Hepatocyte (in vitro differentiated cells): ENCODE measurements around the gene ZNF557.

ENCODE experiments used
- EZH2 ChIP-seq: fragments of 200-600 bp; sonication (generic); IDR thresholded peaks from 2 replicates; pipeline ENCODE4 v1.6.1; 2016; ENCODE audit warnings: antibody characterized with exemption, mild to moderate bottlenecking, borderline replicate concordance
- EZH2phosphoT487 ChIP-seq: fragments of 200-600 bp; sonication (generic); IDR thresholded peaks from one replicate; pipeline ENCODE4 v1.6.1; 2018; ENCODE audit warnings: antibody characterized with exemption, mild to moderate bottlenecking, low read depth, moderate library complexity; ENCODE audit not compliant: unreplicated experiment, severe bottlenecking
- TF ChIP-seq, protein P1 (sequence below): fragments of 200-600 bp; sonication (generic); IDR thresholded peaks from 2 replicates; pipeline ENCODE4 v1.5.1; 2016; ENCODE audit warnings: antibody characterized with exemption, mild to moderate bottlenecking; ENCODE audit not compliant: poor library complexity

DNA sequence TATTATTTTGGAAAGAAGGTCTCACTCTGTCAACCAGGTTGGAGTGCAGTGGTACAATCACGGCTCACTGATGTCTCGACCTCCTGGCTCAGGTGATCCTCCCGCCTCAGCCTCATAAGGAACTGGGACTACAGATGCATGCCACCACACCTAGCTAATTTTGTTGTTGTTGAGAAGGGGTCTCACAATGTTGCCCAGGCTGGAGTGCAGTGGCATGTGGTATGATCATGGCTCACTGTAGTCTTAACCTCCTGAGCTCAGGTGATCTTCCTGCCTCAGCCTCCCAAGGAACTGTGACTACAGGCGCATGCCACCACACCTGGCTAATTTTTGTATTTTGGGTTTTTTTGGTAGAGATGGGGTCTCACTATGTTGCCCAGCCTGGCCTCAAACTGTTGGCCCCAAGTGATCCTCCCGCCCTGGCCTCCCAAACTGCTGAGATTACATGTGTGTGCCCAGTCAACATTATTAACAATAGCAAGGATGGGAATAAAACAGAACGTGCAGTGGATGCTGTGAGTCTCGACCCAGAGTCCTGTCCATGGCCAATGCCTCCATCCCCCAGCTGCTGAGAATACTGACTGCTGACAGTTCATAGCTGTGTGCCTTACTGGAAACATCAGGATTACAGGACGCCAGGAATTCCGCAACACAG is 5.6 kb upstream of the ZNF557 start:
- TF ChIP-seq EZH2 = no peak
- TF ChIP-seq, protein P1, sequence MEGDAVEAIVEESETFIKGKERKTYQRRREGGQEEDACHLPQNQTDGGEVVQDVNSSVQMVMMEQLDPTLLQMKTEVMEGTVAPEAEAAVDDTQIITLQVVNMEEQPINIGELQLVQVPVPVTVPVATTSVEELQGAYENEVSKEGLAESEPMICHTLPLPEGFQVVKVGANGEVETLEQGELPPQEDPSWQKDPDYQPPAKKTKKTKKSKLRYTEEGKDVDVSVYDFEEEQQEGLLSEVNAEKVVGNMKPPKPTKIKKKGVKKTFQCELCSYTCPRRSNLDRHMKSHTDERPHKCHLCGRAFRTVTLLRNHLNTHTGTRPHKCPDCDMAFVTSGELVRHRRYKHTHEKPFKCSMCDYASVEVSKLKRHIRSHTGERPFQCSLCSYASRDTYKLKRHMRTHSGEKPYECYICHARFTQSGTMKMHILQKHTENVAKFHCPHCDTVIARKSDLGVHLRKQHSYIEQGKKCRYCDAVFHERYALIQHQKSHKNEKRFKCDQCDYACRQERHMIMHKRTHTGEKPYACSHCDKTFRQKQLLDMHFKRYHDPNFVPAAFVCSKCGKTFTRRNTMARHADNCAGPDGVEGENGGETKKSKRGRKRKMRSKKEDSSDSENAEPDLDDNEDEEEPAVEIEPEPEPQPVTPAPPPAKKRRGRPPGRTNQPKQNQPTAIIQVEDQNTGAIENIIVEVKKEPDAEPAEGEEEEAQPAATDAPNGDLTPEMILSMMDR = no peak
- no peak for TF ChIP-seq EZH2phosphoT487
